Measurements from ENCODE around the gene NTM.

DNA sequence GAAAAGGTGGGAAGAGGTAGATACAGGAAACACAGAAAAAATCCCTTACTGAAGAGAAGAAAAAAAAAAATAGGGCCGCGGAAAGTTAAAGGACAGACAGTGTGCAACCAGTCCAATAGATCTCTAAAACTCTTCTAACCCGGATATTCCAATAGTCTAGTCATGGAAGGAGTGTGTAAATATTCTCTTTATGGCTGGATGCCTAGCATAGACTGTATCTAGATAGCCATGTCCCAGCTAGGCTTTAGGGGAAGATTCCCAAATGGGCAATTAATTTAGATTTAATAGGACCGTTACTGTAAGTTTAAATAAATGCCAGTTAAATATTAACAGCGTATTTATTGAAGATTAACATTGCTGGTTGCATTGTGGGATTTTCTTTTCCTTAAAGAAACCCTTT, 532.7 kb downstream of the NTM start:
- TF ChIP-seq, protein P1, sequence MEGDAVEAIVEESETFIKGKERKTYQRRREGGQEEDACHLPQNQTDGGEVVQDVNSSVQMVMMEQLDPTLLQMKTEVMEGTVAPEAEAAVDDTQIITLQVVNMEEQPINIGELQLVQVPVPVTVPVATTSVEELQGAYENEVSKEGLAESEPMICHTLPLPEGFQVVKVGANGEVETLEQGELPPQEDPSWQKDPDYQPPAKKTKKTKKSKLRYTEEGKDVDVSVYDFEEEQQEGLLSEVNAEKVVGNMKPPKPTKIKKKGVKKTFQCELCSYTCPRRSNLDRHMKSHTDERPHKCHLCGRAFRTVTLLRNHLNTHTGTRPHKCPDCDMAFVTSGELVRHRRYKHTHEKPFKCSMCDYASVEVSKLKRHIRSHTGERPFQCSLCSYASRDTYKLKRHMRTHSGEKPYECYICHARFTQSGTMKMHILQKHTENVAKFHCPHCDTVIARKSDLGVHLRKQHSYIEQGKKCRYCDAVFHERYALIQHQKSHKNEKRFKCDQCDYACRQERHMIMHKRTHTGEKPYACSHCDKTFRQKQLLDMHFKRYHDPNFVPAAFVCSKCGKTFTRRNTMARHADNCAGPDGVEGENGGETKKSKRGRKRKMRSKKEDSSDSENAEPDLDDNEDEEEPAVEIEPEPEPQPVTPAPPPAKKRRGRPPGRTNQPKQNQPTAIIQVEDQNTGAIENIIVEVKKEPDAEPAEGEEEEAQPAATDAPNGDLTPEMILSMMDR (IDR thresholded peaks at IDR 0.05; ENCODE audit: low read length): no peak
- TF ChIP-seq EZH2 (IDR thresholded peaks at IDR 0.05; ENCODE audit: borderline replicate concordance, low read length): no peak

All from OCI-LY1 (cell line).